ENCODE data around the gene APOO.
A peak's percentile ranks its signal among the peaks of the same experiment; 100 is the strongest.

Gene APOO

DNA sequence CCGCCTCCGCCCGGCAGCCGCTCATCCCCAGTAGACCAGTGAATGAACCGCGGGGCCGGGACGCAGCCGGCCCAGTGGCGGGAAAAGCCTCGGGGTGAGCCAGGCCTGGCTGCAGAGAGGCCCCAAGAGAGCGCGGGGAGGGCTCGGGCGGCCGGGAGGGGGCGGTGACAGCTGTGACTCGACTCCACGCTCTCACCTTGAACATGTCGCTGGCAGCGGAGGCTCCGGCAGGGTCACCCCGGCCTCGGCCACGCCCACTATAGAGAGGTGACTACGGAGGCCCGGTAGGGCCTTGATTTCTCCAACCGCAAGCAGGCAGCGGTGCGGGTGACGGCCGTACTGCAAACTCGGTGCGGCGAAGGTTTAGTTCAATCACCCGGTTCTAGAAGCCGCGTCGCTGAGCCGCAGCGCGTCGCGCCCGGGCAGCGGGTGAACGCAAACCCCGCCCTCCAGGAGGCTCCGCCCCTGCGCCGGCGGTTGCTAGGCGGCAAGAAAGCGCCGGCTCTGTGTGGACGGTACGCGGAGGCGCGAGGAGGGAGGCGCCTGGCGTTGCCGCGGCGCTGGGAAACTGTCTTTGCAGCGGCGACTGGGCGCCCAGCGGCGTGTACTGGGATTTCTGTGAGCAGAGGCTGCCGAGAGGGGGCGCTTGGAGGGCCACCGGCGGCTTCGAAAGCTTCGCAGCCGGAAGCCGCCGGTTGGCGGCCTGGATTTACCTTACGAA, at the start of gene APOO, which contains the start of gene CXorf58:
TSS of gene APOO (minus strand) at position 441 of the 721 bp plus-strand sequence. CDS start at position 205, 236 bp downstream.
TSS of gene CXorf58 (plus strand) at position 509 of the 721 bp plus-strand sequence. CDS start 2,297 bp downstream, outside the sequence.
- peak; percentile 89 to 90 for DNase-seq

DNA sequence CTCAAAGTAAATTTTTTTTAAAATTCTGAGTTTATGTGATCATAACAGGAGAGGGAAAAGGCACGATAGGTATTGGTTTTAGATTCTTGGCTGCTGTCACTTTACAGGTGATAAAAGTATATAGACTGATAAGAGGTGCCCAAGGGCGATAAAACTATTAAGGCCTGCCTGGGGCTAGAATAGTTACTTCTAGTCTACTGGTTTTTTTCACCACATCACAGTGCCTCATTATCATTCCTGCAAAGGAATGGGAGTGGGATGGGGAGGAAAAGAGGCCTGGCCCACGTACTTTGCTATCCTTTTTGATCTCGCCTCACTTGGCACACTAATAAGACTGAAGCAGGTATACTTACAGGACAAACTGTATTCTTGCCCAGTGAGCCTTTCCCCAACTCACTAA, 46.7 kb upstream of the APOO start:
- DNase-seq = no peak

DNA sequence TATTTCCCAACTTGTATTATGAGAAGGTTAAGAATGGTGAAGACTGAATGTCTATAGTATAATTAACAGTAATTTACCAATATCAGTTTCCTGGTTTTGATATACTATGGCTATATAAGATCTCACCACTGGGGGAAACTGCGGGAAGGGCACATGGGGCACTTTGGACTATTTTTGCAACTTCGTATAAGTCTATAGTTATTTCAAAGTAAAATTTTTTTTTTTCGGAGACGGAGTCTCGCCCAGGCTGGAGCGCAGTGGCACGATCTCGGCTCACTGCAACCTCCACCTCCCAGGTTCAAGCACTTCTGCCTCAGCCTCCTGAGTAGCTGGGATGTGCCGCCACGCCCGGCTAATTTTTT, 46.2 kb upstream of the APOO start:
- DNase-seq = no peak

DNA sequence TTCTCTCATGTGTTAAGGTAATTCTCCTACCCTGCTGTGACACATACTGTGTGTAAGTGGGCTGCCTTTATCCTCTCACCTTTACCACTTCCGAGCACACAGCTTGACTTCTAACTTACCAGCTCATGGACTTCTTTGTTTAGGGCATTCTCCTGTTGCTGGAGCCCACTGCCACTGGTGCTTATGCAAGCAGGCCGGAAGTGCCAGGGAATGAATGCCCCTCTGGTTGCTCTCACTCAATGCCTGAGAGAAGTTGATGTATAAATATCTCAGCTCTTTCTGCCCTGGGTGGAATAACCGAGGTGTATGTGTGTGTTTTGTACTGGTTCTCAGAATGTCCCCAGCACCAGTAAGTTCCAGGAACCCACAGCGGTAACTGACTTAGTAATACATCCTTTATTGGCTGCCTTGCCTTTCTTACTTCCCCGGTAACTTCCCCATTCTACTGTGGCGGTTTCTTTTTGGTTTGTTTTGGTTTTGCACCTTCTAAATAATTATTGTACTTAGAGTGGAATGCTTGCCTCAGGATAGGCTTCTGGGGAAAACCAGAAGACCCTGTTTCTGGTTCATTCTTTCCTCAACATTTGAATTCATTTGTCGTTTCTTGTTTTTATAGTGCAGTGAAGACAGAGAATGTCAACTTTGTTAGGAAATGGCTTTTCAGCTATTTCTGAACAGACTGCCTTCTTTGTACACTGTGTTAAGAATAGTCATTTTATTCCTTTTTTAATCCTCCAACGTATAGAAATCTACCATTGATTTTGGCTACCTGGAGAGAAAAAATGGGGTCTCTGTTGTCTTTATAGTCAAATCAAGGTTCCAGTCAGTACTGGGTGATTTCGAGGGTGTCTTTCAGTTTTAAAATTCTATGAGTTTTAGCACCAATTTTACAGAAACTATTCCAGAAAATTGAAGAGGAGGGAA, 45.5 kb upstream of the APOO start:
- DNase-seq = peak; percentile 18 to 27

DNA sequence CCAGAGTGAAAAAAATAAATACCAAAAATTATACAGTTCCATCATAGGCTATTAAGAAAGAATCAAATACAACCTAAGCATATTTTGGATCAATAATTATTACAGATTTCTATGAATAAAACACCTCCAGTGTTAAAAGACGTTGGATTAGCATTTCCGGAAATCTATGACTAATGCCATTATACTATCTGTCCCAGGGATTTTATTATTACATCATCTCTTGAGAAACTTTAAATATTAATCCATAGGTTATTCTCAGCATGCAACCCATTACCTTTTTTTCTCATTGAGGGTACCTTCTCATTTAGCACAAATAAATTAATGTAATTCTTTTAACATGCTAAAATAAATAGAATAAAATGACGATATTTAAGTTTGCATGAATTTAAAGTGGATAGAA, 44.7 kb upstream of the APOO start:
- DNase-seq = no peak

DNA sequence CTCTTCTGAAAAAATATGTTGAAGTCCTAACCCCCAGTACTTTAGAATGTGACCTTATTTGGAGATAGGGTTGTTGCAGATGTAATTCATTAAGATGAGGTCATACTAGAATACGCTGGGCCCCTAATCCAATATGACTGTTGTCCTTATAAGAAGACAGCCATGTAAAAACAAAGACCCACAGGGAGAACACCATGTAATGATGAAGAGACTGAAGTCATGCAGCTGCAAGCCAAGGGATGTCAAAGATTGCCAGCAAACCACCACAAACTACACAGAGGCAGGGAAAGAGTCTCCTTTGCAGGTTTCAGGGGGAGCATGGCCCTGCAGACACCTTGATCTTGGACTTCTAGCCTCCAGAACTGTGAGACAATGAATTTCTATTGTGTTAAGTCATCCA, 37.5 kb upstream of the APOO start:
- no peak for DNase-seq

DNA sequence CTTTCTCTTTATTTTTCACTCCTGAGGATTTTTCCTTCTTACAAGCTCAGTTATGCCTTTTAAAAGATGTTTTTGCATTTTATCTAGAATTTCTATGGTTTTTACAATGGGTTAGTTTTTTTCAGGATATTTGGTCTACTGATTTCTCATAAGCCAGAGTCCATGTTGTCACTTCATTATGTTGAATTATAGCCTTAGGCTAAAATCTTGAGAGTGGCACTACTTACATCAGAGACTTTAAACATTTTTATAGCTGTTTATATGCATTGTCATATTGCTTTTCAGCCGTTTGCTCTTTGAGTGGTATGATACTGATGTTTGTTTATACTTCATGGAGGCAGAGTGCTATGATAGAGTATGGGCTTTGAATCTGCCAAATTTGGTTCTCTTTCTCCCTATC, 36.5 kb upstream of the APOO start:
- DNase-seq = no peak

DNA sequence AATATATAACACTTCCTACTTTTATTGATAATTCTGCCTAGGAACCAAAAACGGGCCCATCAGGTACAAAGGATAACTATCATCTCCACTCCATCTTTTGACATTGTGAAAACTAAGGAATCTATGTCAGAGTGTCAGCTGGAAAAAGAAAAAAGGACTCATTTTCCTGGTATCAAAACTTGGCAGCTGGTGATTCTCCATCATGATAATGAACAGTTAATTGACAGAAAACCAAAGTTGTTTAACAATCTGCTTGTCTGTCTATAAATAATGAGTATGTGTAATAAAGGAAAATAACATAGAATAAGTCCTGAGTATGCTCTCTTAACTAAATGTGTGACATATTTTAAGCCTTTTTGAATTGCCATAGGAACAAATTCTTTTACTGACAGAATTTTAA, 31.5 kb upstream of the APOO start:
- no peak for DNase-seq

DNA sequence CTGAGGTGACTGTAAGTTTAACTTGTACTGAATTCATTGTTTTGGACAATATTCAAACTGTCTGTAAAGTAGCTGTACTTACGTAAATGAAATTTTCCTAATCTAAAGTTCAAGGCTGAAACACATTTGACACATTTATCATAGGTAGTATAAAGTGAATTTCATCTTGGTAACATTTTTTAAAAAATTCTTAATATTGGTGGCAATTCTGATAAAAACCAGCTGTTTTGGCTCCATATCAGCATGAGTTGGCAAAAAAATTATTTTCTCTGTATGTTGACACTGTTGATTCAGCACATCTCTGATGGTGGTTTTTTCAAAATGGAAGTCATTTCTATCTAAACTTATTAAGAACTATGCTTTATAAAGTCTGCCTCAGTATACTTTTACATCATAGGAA, 31.0 kb upstream of the APOO start:
- DNase-seq = no peak

DNA sequence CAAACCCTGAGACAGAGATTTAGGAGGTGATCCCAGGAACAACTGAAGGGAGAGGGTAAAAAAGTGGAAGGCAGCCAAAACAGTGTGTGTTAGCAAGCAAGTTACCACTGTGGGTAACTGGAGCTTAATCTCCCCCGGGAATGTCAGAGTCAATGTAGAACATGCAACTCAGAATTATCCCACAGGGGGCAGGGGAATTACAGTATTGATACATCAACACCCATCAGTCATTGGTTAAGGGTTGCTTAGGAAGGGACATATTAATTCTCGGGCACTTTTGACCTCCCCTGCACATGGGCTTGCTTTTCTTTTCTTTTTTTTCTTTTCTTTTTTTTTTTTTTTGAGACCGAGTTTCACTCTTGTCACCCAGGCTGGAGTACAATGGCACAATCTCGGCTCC, 29.4 kb upstream of the APOO start:
- DNase-seq = no peak

DNA sequence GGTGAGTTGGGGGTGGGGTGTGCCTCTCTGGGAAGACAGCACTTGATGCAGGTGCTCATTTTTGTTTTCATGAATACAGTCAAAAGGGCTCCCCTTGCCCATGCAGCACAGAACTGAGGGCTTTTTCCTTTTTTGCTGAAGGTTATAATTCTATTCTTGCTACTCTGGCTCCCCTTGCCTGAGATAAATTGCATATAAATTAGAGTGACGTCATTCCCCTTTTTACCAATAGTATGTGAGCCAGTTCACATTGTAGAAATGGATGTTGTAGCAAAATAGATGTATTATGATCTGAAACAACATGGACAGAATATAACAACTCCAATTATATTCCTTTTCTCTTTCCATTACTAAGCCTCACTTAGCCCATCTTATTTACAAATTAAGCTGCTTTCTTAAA, 28.4 kb upstream of the APOO start:
- DNase-seq = no peak

DNA sequence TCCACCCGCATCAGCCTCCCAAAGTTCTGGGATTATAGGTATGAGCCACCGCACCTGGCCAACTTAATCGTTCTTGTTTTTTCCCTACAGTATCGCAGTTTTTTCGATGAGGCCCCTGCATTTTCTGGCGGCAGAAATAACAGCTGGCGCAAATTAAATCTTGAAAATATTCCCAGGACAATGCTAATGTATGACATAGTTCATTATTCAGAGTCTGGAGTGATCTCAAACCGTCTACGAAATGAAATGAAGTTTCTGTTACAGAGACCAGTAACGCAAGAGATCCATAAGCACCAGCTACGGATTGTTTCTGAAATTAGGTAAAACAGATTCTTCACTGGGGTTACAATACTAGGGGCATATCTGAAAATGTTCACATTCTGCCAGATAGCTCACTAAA, 27.4 kb upstream of the APOO start:
- no peak for DNase-seq

DNA sequence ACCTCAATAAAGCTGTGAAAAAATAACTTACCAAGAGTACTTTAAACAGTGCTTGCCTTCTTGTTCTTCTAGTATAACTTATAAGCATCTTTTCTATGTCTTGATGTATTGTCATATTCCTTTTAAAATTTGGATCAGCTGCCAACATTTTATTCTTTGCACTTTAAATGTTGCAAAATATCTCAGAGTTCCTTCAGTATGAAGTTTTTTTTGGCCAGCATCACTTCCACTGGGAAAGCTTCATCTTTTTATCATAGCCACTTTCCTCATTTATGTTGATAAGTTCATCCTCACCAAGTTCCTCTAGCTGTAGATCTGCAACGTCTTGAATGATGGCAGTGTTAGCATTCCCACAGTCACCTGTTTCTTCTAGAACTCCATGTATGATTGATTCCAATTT, 24.3 kb upstream of the APOO start:
- DNase-seq = no peak

DNA sequence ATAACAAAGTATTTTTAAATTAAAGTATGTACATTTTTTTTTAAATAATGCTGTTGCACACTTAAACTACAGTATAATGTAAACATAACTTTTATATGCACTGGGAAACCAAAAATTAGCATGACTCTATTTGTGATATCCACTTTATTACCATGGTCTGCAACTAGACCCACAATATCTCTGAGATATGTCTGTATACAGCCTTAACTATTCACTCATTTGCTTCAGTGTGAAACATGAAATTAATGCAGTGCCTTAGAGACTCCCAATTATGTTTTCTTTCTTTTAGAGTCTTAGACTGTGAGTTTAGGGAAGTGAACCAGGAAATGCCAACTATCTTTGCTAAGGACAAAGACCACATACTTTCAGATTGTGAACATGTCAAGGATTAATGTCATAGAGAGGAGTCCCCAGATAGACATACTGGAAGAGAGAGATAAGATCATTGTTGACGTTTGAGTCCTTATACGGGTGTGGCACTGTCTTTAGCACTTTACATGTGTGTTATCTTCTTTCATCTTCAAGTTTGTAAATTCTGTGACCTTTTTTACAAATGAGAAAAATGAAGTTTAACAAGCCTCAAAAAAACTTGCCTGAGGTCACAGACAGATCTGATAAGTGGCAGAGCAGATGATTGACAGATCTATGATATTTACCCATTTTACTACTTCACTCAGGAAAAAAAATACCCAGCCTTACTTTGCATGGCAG, 23.3 kb upstream of the APOO start:
- DNase-seq = no peak

DNA sequence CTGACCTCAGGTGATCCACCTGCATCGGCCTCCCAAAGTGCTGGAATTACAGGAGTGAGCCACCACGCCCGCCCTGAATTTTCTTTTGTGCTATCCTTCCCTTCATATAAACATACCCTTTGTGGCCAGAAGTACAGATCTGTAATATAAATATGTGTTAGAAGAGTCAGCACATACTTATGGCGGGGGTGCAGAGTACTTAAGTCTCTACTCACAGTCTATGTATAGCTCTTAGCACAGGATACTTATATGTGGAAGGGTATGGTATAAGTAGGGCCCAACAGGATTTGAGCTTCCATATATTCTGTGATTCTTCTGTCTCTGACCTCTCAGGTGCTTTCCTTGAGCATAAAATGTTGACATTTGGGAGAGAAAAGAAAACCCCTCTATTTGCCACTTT, 18.3 kb upstream of the APOO start:
- no peak for DNase-seq

DNA sequence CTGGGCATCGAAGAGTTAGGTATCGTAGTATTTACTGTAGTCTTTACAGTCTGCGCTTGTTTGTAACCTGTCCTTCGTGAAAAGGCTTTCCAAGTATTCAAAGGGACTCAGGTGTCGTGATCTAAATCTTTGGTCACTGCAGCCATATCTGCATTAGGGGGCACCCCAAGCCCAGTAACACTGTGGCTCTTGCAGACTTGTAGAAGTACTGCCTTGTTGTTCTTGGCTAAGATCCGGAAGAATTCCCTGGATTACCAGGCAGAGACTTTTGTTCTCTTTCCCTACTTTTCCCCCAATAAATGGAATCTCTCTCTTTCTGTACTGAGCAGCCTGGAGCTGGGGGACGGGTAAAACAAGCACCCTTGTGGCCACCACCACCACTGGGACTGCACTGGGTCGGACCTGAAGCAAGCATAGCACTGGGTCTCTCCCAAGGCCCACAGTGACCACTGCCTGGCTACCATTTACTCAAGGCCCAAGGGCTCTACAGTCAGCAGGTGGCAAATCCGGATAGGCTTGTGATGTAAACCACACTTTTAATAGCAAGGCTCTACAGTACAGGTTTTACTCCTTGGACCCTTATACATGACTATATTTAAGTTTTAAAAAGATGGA, 12.1 kb upstream of the APOO start:
- DNase-seq = no peak

DNA sequence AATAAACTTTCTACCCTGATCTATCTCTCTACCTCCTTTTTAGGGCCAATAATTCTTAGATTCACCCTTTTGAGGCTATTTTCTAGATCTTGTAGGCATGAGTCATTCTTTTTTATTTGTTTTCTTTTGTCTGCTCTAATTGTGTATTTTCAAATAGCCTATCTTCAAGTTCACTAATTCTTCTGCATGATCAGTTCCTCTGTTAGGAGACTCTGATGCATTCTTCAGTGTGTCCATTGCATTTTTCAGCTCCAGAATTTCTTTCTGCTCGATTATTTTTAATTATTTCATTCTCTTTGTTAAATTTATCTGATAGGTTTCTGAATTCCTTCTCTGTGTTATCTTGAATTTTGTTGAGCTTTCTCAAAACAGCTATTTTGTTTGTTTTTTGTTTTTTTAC, 11.4 kb upstream of the APOO start:
- no peak for DNase-seq

DNA sequence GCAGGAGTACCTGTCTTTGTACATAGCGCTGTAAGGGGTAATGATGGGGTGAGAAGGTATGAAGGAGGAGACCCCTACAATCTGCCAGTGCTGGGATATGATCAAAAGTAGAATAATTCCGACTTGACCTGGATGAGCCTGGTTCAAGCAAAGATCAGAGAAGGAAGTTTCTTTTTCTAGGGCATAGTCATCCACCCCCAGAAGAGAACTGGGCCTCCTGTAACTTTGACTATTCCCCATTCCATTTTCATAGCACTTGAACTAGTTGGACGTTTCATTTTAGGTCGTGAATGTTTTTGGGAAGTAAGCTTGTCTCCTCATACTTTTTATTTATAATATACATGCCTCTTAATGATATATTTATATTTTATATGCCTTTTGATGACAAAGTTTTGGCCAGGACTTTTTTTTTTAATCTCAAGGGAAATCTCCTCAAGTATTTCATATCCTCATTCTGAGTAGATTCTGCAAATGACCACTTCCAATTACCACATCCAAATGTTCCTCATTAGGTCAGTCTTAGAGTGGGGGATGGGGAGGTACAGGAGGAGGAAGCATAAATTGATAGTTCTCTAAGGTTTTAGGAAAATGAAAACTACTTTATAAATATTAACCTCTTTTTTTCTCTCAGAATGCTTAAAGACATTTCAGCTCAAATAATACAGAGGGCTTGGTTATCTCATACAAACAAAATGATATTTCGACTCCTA, 3.5 kb upstream of the APOO start:
- DNase-seq = no peak

DNA sequence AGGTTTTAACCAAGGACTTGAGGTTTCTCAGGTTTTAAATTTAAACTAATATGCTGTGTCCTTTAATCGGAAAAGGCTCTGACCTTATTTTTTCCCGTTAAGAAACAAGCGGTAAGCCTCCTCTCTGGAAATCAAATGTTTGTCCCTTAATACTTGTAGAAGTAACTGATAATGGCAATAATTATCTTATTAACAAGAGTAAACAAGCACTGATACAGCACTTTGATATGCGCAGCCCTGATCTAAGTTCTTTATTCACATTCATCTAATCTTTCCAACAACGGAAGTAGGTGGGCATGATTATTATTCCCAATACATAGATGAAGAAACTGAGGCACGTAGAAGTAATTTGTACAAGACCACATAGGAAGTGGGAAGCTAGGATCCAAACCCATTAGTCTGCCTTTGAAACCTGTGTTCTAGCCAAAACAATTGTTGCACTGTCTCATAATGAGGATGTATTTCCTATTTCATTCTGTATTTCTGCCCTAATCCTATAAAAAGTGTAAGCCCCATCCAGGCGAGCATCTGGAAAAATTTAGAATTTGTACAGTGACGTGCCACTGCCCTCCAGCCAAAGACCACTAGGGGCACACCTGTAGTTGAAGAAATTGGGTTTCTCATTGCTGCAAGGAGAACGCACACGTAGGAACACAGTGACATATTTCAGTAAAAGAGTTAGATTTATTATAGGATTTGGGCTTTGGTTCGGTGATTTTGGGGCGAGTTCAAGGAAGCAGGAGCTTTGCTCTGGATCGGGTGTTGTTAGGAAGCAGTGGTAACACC, 674 bp upstream of the APOO start:
- peak in 1 of 2 donors; percentile 2 for DNase-seq

DNA sequence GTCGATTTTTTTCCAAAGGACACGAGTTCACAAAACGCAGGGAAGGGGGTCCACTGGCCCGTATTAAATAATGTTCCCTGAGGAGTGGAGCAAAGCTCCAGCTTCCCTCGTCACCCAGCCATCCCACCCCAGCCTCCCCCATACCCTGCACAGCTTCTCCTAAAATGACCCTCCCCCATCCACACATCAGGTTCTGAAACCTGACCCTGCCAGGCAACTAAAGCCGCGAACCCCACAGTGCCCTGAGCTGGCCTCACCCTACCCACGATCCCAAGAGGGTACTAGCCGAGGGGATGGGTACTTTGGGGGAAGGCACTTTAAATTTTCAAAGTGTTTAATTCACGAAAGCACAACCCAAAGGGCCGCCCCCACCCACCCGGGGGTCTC, 634 bp downstream of the APOO start:
- no peak for DNase-seq

DNA sequence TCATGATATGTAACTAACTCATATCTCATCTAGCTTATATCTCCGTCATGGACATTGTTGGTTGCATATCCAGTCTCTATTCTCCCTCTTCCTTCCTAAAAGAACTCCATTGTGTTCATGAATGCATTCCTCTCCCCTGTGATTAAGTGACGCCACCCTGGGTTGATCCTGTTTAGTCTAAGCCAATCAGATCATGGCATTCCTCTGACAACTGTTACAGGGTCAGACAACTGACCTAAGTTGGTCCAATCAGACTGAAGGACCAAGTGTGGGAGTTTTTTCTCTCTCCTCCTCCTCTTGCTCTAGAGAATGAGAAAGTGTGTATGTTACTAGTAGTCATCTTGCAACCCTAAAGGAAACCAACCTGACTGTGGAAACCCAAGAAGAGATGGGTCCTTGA, 3.6 kb downstream of the APOO start:
- no peak for DNase-seq

DNA sequence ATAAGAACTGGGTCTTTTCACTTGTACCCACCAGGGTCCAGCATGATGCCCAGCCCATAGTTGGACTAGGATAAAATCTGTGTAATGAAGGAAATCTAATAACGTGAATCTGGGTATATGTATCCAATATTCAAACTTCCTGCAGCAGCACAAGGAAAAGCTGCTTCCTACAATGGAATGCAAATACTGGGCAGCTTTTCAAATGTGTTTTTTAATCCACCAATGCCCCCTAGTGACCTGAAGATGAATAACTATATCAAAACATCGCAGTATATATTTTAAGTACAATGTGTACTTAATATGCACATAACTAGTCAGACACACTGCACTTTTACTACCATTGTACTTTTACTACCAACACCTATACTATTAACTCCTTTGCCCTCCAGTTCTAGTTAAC, 5.3 kb downstream of the APOO start:
- no peak for DNase-seq

Measured in stimulated activated CD4-positive, alpha-beta T cell treated with anti-CD3 and anti-CD28 coated beads, Interleukin-2, amount 100 ng/mL, for 24 hours (primary cell).